HL-60/S4 treated with phorbol 12-myristate 13-acetate at 8.2 ng/mL for 4 days and 3 days (cell line): Measurements from ENCODE around the gene ATXN2.
"Not testable (repeated sequence)": the region's sequence is repeated elsewhere in the genome, so short reads cannot be mapped to it uniquely, and the experiment has no call there.

Experiments used
- in situ Hi-C: fragments of 300-500 bp; cut with MboI; formaldehyde crosslinking; loops from 2 replicates; pipeline ENCODE4 v1.15.0; 2022; ENCODE audit warnings: low sequenced_read_pairs

The ATXN2 gene

DNA sequence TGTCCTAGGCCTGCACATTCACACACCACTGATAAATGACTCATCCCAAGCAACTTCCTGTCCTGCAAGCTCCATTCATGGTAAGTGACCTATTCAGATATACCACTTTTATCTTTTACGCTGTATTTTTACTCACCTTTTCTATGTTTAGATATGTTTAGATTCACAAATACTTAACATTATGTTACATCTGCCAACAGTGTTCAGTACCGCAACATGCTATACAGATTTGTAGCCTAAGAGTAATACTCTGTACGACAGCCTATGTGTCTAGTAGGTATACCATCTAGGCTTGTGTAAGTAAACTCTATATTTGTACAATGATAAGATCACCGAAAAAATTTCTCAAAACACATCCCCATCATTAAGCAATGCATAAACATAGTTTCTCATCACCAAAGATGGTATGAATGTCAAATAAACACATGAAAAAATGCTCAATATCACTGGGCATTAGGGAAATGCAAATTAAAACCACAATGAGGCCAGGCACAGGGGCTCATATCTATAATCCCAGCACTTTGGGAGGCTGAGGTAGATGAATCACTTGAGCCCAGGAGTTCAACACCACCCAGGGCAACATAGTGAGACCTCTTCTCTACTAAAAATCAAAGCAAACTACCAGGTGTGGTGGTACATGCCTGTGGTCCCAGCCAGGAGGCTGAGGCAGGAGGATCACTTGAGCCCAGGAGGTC is 20.7 kb downstream of the ATXN2 start:
- in situ Hi-C loops = no loop called here

DNA sequence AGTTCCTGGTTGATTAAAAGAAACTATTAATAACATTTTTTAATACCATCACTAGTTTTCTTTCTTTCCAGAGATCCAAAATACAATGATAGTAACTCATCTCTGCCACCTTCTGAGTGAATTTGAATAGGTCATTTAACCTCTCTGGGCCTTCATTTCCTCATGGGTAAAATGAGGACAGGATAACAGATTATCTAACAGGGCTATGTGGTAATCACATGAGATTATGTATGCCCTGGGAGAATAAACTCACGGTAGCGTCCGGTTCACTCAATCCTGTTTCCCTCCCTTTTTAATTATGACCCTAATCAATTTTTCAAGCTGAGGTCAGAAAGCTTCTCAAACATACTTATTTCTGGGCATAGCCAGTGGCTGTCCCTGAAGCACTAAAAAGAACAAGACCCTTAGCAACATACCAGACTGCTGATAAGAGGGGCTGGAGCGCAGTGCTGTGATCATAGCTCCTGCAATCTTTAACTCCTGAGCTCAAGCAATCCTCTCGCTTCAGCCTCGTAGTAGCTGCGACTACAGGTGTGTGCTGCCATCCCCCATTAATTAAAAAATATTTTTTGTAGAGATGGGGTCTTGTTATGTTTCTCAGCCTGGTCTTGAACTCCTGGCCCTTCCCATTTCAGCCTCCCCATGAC is 24.2 kb downstream of the ATXN2 start:
- in situ Hi-C loops = no loop called here

DNA sequence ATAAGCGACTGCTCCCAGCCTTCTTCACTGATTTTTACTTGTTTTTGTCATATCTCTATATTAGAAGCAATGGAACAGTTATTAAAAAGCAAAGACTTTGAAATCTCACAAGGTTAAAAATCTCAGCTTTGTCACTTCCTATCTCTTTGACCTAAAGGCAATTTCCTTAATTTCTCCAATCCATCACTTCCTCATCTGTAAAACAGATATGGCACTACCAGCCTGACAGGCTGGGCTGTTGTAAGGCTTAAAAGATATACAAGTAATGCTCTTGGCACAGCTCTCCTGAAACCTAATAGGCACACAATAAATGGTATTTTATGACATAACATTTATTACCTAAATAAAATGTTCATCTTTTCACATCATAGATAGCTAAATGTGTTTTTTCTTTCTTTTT is 25.6 kb downstream of the ATXN2 start:
- in situ Hi-C loops = no loop called here

DNA sequence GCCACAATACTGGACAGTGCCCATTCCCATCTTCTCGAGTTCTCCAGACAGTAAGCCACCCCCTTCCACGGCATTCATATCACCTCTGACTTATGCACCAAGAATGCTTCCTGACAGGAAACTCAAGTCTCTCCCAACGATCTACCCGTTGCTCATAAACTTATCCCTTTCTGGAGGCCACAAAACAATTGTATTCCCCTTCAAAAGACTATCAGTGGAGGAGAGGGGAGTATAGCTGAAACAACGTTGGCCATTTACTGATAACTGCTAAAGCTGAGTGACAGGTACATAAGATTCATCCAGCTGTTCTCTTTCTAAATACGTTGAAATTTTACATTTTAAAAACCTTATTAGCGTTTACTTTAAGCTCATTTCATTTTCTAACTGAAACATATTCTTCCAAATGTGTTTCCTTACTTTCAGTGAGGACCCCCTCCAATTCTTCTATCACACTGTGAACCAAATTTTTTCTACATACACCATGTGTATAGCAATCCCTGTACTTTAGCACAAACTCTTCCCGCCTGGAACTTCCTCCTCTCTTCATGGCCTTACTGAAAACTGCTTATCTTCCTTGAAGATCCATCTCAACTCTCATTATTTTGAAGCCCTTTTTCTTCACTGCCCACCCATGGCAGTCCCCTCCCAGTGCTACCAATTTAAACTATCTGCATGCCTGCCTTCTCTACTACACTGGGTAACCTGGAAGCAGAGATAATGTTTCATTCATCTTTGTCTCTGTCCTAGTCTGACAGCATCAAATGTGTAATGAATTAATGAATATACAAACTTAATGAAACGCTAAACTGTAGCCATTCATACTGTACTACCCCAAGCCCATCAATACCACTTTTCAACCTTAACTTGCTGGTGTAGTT is 28.8 kb downstream of the ATXN2 start:
- in situ Hi-C loops = no loop called here

- in situ Hi-C loops = no loop called here
Observed at GRCh38 chr12:111569363-111570083, 29.6 kb downstream of the ATXN2 start.

DNA sequence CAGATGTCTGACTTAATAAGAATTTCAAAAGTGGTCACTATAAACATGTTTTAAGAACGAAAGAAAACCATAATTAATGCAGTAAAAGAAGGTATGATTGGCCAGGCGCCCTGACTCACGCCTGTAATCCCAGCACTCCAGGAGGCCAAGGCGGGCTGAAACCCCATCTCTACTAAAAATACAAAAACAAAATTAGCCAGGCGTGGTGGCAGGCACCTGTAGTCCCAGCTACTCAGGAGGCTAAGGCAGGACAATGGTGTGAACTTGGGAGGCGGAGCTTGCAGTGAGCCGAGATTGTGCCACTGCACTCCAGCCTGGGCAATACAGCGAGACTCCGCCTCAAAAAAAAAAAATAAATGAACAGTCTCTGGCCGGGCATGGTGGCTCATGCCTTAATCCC is 38.3 kb downstream of the ATXN2 start:
- in situ Hi-C loops = not testable (repeated sequence)

DNA sequence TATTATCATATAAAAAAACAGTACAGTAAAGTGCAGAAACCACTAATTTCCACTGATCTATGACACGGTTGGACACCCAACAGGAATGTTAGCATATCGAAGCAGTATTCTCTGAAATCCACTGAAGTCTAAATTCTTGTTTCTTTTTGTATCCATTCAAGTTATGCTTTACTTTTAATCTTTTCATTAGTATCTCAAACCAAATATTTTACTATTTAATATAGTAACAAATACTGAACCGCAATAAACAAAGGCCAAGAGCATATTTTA is 41.1 kb downstream of the ATXN2 start:
- in situ Hi-C loops = no loop called here

DNA sequence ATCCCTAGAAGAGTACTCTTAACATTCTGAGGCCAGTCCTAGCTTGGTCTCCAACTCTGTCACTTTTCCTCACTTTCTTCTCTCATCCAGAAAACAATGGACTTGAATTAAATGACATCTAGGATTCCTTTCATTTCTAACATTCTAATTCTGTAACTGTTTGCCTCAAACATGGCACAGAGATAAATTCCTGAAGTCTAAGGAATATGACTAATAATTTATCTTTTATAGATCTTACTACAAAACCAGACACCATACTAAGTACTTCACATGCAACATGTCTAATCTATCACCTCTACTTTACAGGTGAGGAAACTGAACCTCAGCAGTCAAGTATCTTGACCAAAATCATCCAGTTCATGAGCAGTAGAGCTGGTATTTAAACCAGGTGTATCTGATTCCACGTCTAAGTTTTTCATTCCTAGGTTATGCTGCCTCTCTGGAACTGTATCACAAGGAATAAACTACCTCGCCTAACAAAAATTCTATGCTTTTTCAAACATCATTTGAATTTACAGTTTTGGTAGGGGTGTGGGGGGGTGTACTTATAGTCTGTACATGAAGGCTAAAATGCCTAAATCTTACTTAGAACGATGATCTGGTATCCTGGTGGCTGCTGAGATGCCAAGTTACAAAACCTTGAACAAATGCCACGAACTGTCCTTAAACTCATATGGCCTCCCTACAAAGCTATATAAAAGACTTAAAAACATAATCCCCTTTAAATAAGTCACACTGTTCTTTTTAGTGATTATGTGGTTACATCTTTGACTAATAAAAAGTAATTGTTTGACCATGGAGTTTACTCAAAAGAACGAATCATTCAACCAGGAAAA is 41.6 kb downstream of the ATXN2 start:
- in situ Hi-C loops = no loop called here

GRCh38 chr12:111556676-111557075 is 42.4 kb downstream of the ATXN2 start:
- in situ Hi-C loops = no loop called here

GRCh38 chr12:111555313-111555712 is 43.8 kb downstream of the ATXN2 start:
- in situ Hi-C loops = not testable (repeated sequence)

DNA sequence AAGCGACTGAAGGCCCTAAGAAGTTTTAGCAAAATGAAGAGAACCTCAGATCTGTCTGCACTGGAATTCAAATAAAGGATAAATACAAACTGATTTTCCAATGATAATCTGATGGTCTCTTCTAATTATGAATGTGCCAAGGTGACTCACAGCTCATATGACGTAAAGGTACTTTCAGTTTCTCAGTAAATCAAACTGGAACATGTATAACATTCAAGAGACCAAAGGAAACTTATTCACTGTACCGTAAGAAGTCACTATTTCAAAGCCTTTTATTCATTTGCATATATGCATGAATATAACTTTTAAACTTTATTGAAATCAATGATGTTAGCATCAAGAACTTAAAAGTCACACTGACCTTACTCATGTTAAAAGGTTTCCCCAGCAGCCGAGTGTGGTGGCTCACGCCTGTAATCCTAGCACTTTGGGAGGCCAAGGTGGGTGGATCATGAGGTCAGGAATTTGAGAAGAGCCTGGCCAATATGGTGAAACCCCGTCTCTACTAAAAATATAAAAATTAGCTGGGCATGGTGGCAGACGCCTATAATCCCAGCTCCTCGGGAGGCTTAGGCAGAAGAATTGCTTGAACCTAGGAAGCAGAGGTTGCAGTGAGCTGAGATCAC is 52.2 kb downstream of the ATXN2 start:
- in situ Hi-C loops = no loop called here

DNA sequence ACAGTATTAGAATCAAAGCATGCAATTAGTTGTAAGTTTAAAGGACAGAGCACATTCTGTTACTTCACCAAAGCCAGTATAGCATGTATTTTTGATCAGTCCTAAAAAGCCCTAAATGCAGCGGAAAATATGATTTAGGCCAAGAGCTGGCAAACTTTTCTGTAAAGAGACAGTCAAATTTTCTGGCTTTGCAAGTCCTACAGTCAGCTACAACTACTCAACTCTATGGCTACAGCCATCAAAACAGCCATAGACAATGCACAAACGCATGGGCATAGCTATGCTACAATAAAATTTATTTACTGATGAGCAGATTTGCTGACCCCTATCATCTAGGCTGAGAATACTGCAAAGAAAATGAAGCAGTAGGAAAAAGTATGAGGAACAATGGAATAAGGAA is 52.9 kb downstream of the ATXN2 start:
- in situ Hi-C loops = no loop called here

DNA sequence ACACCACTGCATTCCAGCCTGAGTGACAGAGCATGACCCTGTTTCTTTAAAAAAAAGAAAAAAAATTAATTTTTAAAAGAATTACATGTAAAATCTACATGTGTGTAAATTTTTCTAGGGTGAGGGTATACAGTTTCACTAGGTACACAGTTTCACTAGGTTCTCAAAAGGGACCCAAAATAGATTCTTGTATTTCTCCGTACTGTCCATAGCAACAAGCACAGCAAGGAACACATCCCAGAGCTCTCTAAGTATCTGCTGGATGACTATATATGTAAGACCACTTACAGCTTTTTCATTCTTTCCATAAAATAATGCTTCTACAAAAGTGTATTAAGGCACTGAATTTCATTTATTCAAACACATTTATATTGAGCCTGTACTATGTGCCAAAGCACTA is 55.1 kb downstream of the ATXN2 start:
- in situ Hi-C loops = no loop called here

DNA sequence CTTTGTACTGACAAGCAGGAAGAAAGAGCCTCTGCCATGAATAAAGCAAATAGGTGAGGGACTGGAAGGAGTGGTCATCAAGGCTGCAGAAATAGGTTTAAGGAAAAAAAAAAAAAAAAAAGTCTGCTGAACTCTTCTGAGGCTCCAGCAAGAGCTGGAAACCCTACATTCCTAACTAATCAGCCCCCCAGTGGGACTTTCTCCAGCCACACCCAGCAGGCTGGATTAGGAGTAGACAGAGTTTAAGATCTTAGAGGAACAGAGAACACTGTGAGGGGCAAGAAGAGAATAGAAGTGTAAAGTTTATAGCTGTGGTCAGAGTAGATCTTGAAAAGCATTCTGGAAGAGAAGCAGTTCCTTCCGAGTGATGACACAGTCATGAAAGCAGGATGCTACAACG is 66.4 kb downstream of the ATXN2 start:
- in situ Hi-C loops = no loop called here

GRCh38 chr12:111529424-111530368 is 69.4 kb downstream of the ATXN2 start:
- in situ Hi-C loops = no loop called here

GRCh38 chr12:111523587-111524167 is 75.4 kb downstream of the ATXN2 start:
- in situ Hi-C loops = no loop called here

GRCh38 chr12:111521801-111522200 is 77.3 kb downstream of the ATXN2 start:
- in situ Hi-C loops = no loop called here

DNA sequence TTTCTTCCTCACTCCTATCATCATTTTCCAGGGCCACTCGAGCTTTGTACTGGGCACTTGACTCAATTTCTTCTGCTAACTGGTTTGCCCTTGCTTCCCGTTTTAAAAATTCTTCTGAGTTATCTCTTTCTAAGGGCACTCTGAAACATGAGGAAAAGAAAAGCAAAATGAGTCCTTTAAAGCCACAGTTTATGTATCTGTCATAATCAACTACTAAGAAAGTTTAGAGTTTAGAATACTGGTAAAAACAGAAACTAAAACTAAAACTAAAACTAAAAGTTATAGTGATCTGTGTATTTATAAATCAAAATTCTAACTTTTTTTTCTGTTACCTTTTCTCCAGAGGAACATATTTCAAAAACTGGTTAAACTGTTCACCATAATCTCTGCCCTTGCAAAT is 79.2 kb downstream of the ATXN2 start:
- in situ Hi-C loops = no loop called here

- in situ Hi-C loops = no loop called here
Observed at GRCh38 chr12:111519083-111519482, 80.0 kb downstream of the ATXN2 start.
